BJ (cell line): ENCODE results near the gene TMEM69. TPM values are rescaled to one million over a fixed set of nuclear protein-coding genes. Genes with fewer than 3 reads are reported as not detected.

Source experiments
- CTCF ChIA-PET: fragments of 350-600 bp; formaldehyde crosslinking; extraction: SDS; loops from one replicate; lab custom pipeline; 2021; ENCODE audit warnings: antibody characterized with exemption, inconsistent platforms; lab: Yijun Ruan, JAX
- POLR2A ChIA-PET: fragments of 300-600 bp; sonication (Branson Sonifier 250); formaldehyde crosslinking; extraction: SDS; loops from one replicate; lab custom pipeline; 2021; ENCODE audit warnings: antibody characterized with exemption; lab: Charles Lee
- DNase-seq: peaks from one replicate; pipeline ENCODE4 v3.0.0-alpha.2; 2011; ENCODE audit warnings: low read depth
- H3K27me3 ChIP-seq: 2 replicates; pipeline ENCODE4 v1.6.0; 2011; ENCODE audit warnings: low read length; ENCODE audit not compliant: control insufficient read depth, insufficient read depth
- H3K36me3 ChIP-seq: 2 replicates; pipeline ENCODE4 v1.5.1; 2011; ENCODE audit warnings: low read length; ENCODE audit not compliant: control insufficient read depth, insufficient read depth
- H3K4me3 ChIP-seq: 2 replicates; pipeline ENCODE4 v1.5.1; 2011; ENCODE audit warnings: low read depth, mild to moderate bottlenecking, control low read depth, low read length
- CTCF ChIP-seq: IDR thresholded peaks from 2 replicates; pipeline ENCODE4 v1.5.1; 2011; ENCODE audit warnings: low read depth, mild to moderate bottlenecking, control low read depth, inconsistent platforms, low read length, moderate library complexity; ENCODE audit not compliant: insufficient read depth
- polyA plus RNA-seq: library from polyadenylated mRNA; depleted of rRNA; stranded (reverse); fragments of >200 nt; gene quantifications from 2 replicates; pipeline ENCODE4 v1.2.3, GENCODE V29; 2011

The TMEM69 gene
- polyA plus RNA-seq, 1 experiment: 37.9 TPM

- CTCF ChIA-PET: no interaction called here
- H3K27me3 ChIP-seq: no peaks in the 10 kb centered on the region
- POLR2A ChIA-PET: no interaction called here
- no peak for TF ChIP-seq CTCF
- no peak for DNase-seq
- peak overlapping the region; percentile 8; the same call in 1 of the 2 replicates for H3K4me3 ChIP-seq
- no peaks in the 10 kb centered on the region for H3K36me3 ChIP-seq
Observed at GRCh38 chr1:45684402-45684801, 3.6 kb upstream of the TMEM69 start.

- no peak for TF ChIP-seq CTCF
- peak overlapping the region; percentile 93 for H3K4me3 ChIP-seq
- H3K36me3 ChIP-seq: no peaks in the 10 kb centered on the region; the same call in 1 of the 2 replicates
- ChIA-PET CTCF (interaction anchor here (1.4 kb wide), 1 partner anchor 197 kb away, joined by 4 read pairs; no protein-coding TSS in a partner anchor), POLR2A (interaction anchor here (0.7 kb wide), 1 partner anchor 164 kb away, joined by 3 read pairs; the partner anchor contains the start of gene PRDX1)
- no peak for DNase-seq
- no peaks in the 10 kb centered on the region for H3K27me3 ChIP-seq
Observed at GRCh38 chr1:45685308-45686014, 2.5 kb upstream of the TMEM69 start.

GRCh38 chr1:45686015-45686287 lies 2.0 kb upstream of the TMEM69 start:
- ChIA-PET POLR2A (interaction anchor here (0.6 to 0.7 kb wide), 3 partner anchors 33 to 559 kb away, joined by 3 to 8 read pairs (median 6); partner anchors contain the start of gene PRDX1), CTCF (interaction anchor here (0.6 to 1.4 kb wide), 2 partner anchors 64 to 197 kb away, joined by 3 to 4 read pairs; partner anchors contain the start of gene IPP)
- Histone ChIP-seq H3K36me3 (no peaks in the 10 kb centered on the region; the same call in 1 of the 2 replicates), H3K4me3 (peak overlapping the region; percentile 93), H3K27me3 (no peaks in the 10 kb centered on the region)
- no peak for DNase-seq
- no peak for TF ChIP-seq CTCF

GRCh38 chr1:45686288-45687013 lies 1.5 kb upstream of the TMEM69 start, which contains the start of gene GPBP1L1:
Gene GPBP1L1, minus strand, starts transcription at chr1:45686533. Its CDS starts 27,446 bp downstream, at chr1:45659087.
- DNase-seq: peak; percentile 71
- Histone ChIP-seq H3K36me3 (no peaks in the 10 kb centered on the region; the same call in 1 of the 2 replicates), H3K27me3 (no peaks in the 10 kb centered on the region), H3K4me3 (peak within 1 kb of the TSS; percentile 93)
- ChIA-PET CTCF (interaction anchor here (0.6 to 1.4 kb wide), 2 partner anchors 64 to 196 kb away, joined by 3 to 4 read pairs; partner anchors contain the start of gene IPP), POLR2A (interaction anchor here (0.6 to 0.7 kb wide), 3 partner anchors 32 to 558 kb away, joined by 3 to 8 read pairs (median 6); partner anchors contain the start of gene PRDX1)
- TF ChIP-seq CTCF: no peak
